Adrenal gland (tissue), 5 donors: Measurements from ENCODE around the gene OR2C3.

Experiments used
- CTCF ChIP-seq, 6 experiments: fragments of 450-650 bp in 4 of 6; fragments of 200-600 bp in 2 of 6; sonication (generic) in 1 of 6; IDR thresholded peaks; 1 replicate in 5 of 6; 2 replicates in 1 of 6; pipeline versions ENCODE4 v1.5.1 to v1.8.0; 2016 to 2021; ENCODE audit warnings: antibody characterized with exemption in 6 of 6, mild to moderate bottlenecking in 2 of 6, moderate library complexity in 1 of 6
- POLR2A ChIP-seq, 2 donors: fragments of 450-650 bp; IDR thresholded peaks; one replicate each; pipeline ENCODE4 v1.6.1; 2017; ENCODE audit warnings: antibody characterized with exemption in 2 of 2, mild to moderate bottlenecking in 2 of 2, moderate library complexity in 1 of 2
- donor health status: DM: no; HTN: no; CAD: no.

- TF ChIP-seq CTCF (IDR thresholded peaks at IDR 0.05): no peak
- TF ChIP-seq POLR2A (IDR thresholded peaks at IDR 0.05): no peak
These were observed 39.5 kb downstream of the OR2C3 start for GRCh38 chr1:247496581-247497285.
